ENCODE measurements around the gene HK1. TPM values are rescaled to one million over a fixed set of nuclear protein-coding genes. Genes with fewer than 3 reads are reported as not detected.
A peak's percentile ranks its signal among the peaks of the same experiment; 100 is the strongest.

Gene HK1
- total RNA-seq, 1 experiment from 2014 or later: 98.8 TPM

- Histone ChIP-seq H3K23me2 (ENCODE audit: insufficient read length, low read depth, low read length, poor library complexity, severe bottlenecking) (no peaks in the 10 kb centered on the region), H3K18ac (ENCODE audit: insufficient read length, low read depth, low read length) (no peak overlapping the region), H3K4me2 (ENCODE audit: insufficient read depth, insufficient read length, low read length) (no peak overlapping the region), H3K79me2 (ENCODE audit: insufficient read depth, low read length) (no peaks in the 10 kb centered on the region; the same call in 1 of the 2 replicates), H4K5ac (ENCODE audit: insufficient read length, low read depth, low read length) (no peak overlapping the region), H3K9me3 (ENCODE audit: control insufficient read depth, low read depth, low read length) (no peaks in the 10 kb centered on the region), H3K27me3 (ENCODE audit: insufficient read depth, low read length) (no peaks in the 10 kb centered on the region), H2BK12ac (ENCODE audit: insufficient read length, low read depth, low read length) (no peak overlapping the region), H2AK5ac (ENCODE audit: insufficient read length, low read length) (no peak overlapping the region), H3T11ph (ENCODE audit: low read length) (no peak overlapping the region), H3K4me1 (ENCODE audit: insufficient read depth, low read length) (peaks cover 1% of the 10 kb centered on the region; the same call in 1 of the 2 replicates), H2BK5ac (ENCODE audit: insufficient read length, low read length) (no peak overlapping the region), H2AFZ (ENCODE audit: low read length) (no peak overlapping the region), H2BK120ac (ENCODE audit: low read depth, low read length, poor library complexity, severe bottlenecking) (no peak overlapping the region), H3K56ac (ENCODE audit: insufficient read length, low read depth, low read length) (no peak overlapping the region), H3K4ac (ENCODE audit: low read depth, low read length) (no peak overlapping the region), H2BK20ac (ENCODE audit: low read depth, low read length, poor library complexity, severe bottlenecking) (no peak overlapping the region), H3K27ac (ENCODE audit: insufficient read length, low read depth, low read length) (no peak overlapping the region), H4K91ac (ENCODE audit: insufficient read length, low read depth, low read length) (no peak overlapping the region), H3K14ac (ENCODE audit: insufficient read depth, low read length) (no peak overlapping the region; the same call in 1 of the 2 replicates), H4K20me1 (ENCODE audit: control insufficient read depth, insufficient read depth, insufficient read length) (no peaks in the 10 kb centered on the region), H3K9ac (ENCODE audit: extremely low read depth, insufficient read length, low read length) (no peak overlapping the region), H4K8ac (replicated peaks; ENCODE audit: insufficient read length, low read depth, low read length) (no peak overlapping the region), H2BK15ac (ENCODE audit: low read depth, low read length) (no peak overlapping the region), H3K23ac (ENCODE audit: insufficient read length, low read depth, low read length) (no peak overlapping the region), H3K79me1 (ENCODE audit: insufficient read depth, low read depth, low read length, poor library complexity, severe bottlenecking) (peaks cover 3% of the 10 kb centered on the region)
- Mint-ChIP-seq H3K36me3 (ENCODE audit: insufficient read depth in 1 of 3, low read depth in 3 of 3) (peaks cover 25 to 59% (median 41%) of the 10 kb centered on the region in 3 experiments; a peak in 6 of 7 replicates), H3K27me3 (ENCODE audit: low read depth) (no peaks in the 10 kb centered on the region), H3K4me3 (no peak overlapping the region), H3K27ac (peak overlapping the region in 2 of 3 experiments; percentile 70 to 88; a peak in 2 of 7 replicates), H3K4me1 (peaks cover 33 to 45% of the 10 kb centered on the region in 2 experiments), H3K9me3 (no peaks in the 10 kb centered on the region)
- no peak for TF ChIP-seq CTCF (conservative IDR thresholded peaks at IDR 0.05)
- DNase-seq: no peak
- WGBS (ENCODE audit: extremely low coverage, insufficient read length, low lambda C conversion rate): no CpG with 5 or more reads among the region's 11 CpGs
Observed at GRCh38 chr10:69376662-69377061, 98.4 kb downstream of the HK1 start.

Measured in H9 (cell line).